ENCODE data around the gene DRAP1.

Gene DRAP1

GRCh38 chr11:65882120-65883057 is 36.8 kb upstream of the DRAP1 start:
- peaks cover 13% of the 10 kb centered on the region for H3K4me1 Mint-ChIP-seq
- peak overlapping the region in 1 of 3 experiments; percentile 23 for H3K4me3 Mint-ChIP-seq
- no peak overlapping the region for H3K27ac Mint-ChIP-seq
- TF ChIP-seq CTCF (IDR thresholded peaks at IDR 0.05; ENCODE audit: unreplicated experiment in 3 of 3) = no peak
- H3K36me3 Mint-ChIP-seq (ENCODE audit: low read depth) = peaks cover 25% of the 10 kb centered on the region
- no peaks in the 10 kb centered on the region for H3K9me3 Mint-ChIP-seq
- no peaks in the 10 kb centered on the region for H3K27me3 Mint-ChIP-seq (ENCODE audit: low read depth)

GRCh38 chr11:65883058-65883761 is 36.0 kb upstream of the DRAP1 start:
- no peak for TF ChIP-seq CTCF (IDR thresholded peaks at IDR 0.05; ENCODE audit: unreplicated experiment in 3 of 3)
- Mint-ChIP-seq H3K9me3 (no peaks in the 10 kb centered on the region), H3K4me1 (peaks cover 13% of the 10 kb centered on the region), H3K27ac (no peak overlapping the region), H3K4me3 (no peak overlapping the region), H3K27me3 (ENCODE audit: low read depth) (no peaks in the 10 kb centered on the region), H3K36me3 (ENCODE audit: low read depth) (peaks cover 25% of the 10 kb centered on the region)

GRCh38 chr11:65883786-65884715 is 35.2 kb upstream of the DRAP1 start:
- Mint-ChIP-seq H3K4me3 (no peak overlapping the region), H3K27ac (peak overlapping the region in 1 of 3 experiments; percentile 60), H3K27me3 (ENCODE audit: low read depth) (no peaks in the 10 kb centered on the region), H3K4me1 (peaks cover 18% of the 10 kb centered on the region), H3K36me3 (ENCODE audit: low read depth) (peaks cover 25% of the 10 kb centered on the region), H3K9me3 (no peaks in the 10 kb centered on the region)
- TF ChIP-seq CTCF (IDR thresholded peaks at IDR 0.05; ENCODE audit: unreplicated experiment in 3 of 3) = no peak

- H3K27ac Mint-ChIP-seq = peak overlapping the region in 1 of 3 experiments; percentile 60
- peaks cover 24% of the 10 kb centered on the region for H3K4me1 Mint-ChIP-seq
- peak overlapping the region; percentile 61 to 79 (median 66) for H3K4me3 Mint-ChIP-seq
- TF ChIP-seq CTCF (IDR thresholded peaks at IDR 0.05; ENCODE audit: unreplicated experiment in 3 of 3) = peak; percentile 98 to 99 (median 98)
- peaks cover 25% of the 10 kb centered on the region for H3K36me3 Mint-ChIP-seq (ENCODE audit: low read depth)
- no peaks in the 10 kb centered on the region for H3K27me3 Mint-ChIP-seq (ENCODE audit: low read depth)
- H3K9me3 Mint-ChIP-seq = no peaks in the 10 kb centered on the region
These were observed 34.5 kb upstream of the DRAP1 start for GRCh38 chr11:65884716-65885092.

GRCh38 chr11:65885231-65885630 is 34.0 kb upstream of the DRAP1 start:
- peaks cover 25% of the 10 kb centered on the region for H3K36me3 Mint-ChIP-seq (ENCODE audit: low read depth)
- H3K9me3 Mint-ChIP-seq = no peaks in the 10 kb centered on the region
- no peak overlapping the region for H3K4me3 Mint-ChIP-seq
- no peaks in the 10 kb centered on the region for H3K27me3 Mint-ChIP-seq (ENCODE audit: low read depth)
- no peak for TF ChIP-seq CTCF (IDR thresholded peaks at IDR 0.05; ENCODE audit: unreplicated experiment in 3 of 3)
- H3K4me1 Mint-ChIP-seq = peaks cover 29% of the 10 kb centered on the region
- no peak overlapping the region for H3K27ac Mint-ChIP-seq
